ENCODE measurements around the gene SCN3A.

Gene SCN3A

DNA sequence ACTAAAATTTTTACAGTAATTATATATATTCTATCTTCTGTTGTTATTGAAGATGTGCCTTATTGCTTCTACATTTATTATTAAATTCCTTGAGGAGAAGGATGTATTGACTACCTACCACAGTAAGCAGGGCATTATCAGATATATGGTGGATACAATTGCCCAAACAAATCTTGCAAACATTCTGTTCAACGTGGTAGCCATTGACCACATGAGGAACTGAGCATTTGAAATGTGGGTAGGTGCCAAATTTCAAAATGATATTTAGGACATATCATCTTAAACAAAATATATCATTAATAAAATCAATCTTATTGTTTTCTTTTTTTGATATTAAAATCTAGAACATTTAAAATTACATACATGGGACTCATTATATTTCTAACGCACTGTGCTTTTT, 11.1 kb downstream of the SCN3A start:
- in situ Hi-C loops (cut with HindIII; ENCODE audit: low sequenced_read_pairs), result no loop called here

DNA sequence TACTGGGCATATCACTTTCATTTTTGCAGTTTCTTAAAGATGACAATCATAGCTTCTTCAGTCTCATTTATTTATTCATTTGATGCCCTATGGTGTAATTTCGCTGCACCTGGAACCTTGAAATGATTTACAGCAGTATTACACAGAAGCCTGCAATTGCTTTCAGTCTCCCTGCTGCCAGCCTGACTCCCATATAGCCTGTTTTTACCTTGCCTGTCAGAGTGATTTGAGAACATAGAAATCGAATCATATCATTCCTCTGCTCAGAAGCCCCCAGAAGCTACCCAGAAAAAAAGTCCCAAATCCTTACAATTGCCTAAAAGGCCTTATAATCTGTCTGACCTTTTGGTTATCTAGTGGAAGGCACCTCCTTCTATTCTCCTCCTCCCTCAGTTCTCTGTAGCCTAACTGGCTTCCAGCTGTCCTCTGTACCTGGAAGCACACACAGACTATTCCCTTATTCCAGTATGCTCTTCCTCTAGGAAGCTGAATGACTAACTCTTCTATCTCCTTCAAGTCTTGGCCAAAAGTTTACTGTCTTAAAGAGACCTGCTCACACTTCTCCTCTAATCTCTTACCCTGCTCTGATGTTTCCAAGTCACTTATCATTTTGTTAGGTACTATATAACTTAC, 12.6 kb downstream of the SCN3A start:
- in situ Hi-C loops (cut with HindIII; ENCODE audit: low sequenced_read_pairs), result no loop called here

DNA sequence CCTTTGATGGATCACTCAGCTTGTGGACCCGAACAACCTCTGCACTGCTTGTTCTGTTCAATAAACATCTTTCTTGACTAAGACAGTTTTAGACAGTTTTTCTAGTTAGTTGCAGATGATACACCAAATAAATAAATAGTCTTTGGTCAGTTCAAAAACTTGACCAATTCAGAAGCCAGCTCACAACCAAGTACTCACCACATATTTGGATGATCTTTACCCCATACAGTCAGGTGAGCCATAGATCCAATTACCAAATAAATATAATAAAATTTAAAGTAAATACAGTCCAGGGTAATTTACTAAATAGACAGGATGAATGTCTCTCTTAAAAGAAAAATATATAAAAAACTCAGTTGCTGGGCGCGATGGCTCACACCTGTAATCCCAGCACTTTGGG, 18.2 kb downstream of the SCN3A start:
- in situ Hi-C loops (cut with HindIII; ENCODE audit: low sequenced_read_pairs), result no loop called here

- in situ Hi-C loops (cut with HindIII; ENCODE audit: low sequenced_read_pairs), result no loop called here
Observed at GRCh38 chr2:165182029-165182428, 21.8 kb downstream of the SCN3A start.

- in situ Hi-C loops (cut with HindIII; ENCODE audit: low sequenced_read_pairs), result no loop called here
Observed at GRCh38 chr2:165176780-165177179, 27.1 kb downstream of the SCN3A start.

GRCh38 chr2:165173215-165173614, 30.6 kb downstream of the SCN3A start:
- in situ Hi-C loops (cut with HindIII; ENCODE audit: low sequenced_read_pairs), result no loop called here

DNA sequence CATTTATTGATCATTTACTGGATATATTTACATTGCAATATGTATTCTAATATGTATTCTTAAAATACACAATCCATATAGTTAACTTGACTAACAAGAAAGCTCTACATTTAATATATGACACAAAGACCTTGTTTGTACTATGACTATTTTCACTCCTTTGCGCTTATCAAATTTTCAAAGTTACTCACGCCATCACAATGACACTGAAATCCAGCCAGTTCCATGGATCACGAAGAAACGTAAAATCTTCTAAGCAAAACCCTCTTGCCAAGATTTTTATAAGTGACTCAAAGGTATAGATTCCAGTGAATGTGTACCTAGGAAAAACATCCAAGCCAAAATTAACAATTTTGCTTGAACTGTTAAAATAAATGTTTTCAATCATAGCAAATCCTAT, 39.6 kb downstream of the SCN3A start:
- in situ Hi-C loops (cut with HindIII; ENCODE audit: low sequenced_read_pairs), result no loop called here

- in situ Hi-C loops (cut with HindIII; ENCODE audit: low sequenced_read_pairs), result no loop called here
Observed at GRCh38 chr2:165163761-165164160, 40.1 kb downstream of the SCN3A start.

- in situ Hi-C loops (cut with HindIII; ENCODE audit: low sequenced_read_pairs), result no loop called here
Observed at GRCh38 chr2:165162466-165162865, 41.4 kb downstream of the SCN3A start.

GRCh38 chr2:165161510-165161909, 42.3 kb downstream of the SCN3A start:
- in situ Hi-C loops (cut with HindIII; ENCODE audit: low sequenced_read_pairs), result no loop called here

GRCh38 chr2:165157160-165157559, 46.7 kb downstream of the SCN3A start:
- in situ Hi-C loops (cut with HindIII; ENCODE audit: low sequenced_read_pairs), result no loop called here

DNA sequence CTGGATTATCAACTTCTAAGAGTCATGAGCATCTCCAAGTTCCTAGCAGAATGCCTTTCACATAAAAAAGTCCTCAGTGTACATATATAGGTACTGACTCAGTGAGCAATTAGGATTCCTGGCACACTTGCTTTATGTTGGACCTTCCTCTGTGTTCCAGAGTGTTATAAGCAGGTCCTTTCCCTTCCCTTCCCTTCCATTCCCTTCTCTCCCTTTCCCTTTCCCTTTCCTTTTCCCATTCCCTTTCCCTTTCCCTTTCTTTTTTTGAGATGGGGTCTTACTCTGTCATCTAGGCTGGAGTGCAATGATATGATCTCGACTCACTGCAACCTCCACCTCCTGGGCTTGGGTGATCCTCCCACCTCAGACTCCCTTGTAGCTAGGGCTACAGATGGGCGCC, 48.7 kb downstream of the SCN3A start:
- in situ Hi-C loops (cut with HindIII; ENCODE audit: low sequenced_read_pairs), result no loop called here

DNA sequence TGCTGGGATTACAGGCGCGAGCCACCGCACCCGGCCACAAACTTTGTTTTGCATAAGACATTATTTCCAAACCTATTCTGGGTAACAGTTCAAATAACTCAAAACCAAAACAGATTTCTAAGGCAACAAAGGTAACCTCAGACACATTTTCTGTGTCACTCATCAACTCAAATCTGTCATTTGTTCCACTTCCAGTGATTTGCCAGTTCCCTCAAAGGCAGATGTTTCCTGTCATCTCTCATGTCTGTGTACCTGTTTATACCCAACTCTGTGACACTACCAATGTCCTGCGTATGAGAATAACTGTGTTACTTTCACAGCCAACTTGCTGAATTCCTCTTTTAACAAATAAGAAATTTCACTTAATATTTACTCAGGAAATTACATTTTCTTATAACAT, 54.4 kb downstream of the SCN3A start:
- in situ Hi-C loops (cut with HindIII; ENCODE audit: low sequenced_read_pairs), result no loop called here

GRCh38 chr2:165147186-165148045, 56.4 kb downstream of the SCN3A start:
- in situ Hi-C loops (cut with HindIII; ENCODE audit: low sequenced_read_pairs), result no loop called here

GRCh38 chr2:165144315-165144714, 59.5 kb downstream of the SCN3A start:
- in situ Hi-C loops (cut with HindIII; ENCODE audit: low sequenced_read_pairs), result no loop called here

DNA sequence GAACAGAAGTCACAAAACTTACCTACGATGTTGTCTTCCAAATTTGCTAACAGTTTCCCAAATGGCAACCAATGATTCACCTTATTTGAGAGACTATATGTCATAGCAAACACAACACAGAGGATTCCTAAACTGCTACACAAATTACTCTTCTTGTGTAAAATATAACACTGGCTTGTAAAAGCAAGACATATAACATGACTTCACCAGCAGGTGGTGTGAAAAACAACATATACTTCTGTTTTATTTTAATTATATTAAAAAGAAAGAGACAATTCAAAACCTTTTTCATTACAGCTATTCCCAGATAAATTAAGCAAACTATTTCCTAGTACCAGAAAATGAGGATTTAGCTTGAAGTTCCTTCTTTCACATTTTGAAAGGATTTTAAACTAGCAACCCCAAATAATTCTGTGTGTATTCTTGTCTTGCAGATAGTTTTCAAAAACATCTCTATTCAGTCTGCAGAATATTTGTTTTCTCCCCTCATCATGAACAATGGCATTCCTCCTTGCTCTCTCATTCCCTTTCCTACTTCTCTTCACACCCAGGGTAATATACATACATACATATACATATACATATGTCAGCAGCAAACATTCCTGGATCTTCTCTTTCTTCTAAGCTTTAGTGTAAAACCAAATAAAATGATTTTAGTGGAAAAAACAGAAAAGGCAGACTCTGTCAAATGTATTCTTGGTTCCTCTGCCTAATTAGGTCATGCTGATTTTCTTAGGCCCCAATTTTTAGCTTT, 62.1 kb downstream of the SCN3A start:
- in situ Hi-C loops (cut with HindIII; ENCODE audit: low sequenced_read_pairs), result no loop called here

DNA sequence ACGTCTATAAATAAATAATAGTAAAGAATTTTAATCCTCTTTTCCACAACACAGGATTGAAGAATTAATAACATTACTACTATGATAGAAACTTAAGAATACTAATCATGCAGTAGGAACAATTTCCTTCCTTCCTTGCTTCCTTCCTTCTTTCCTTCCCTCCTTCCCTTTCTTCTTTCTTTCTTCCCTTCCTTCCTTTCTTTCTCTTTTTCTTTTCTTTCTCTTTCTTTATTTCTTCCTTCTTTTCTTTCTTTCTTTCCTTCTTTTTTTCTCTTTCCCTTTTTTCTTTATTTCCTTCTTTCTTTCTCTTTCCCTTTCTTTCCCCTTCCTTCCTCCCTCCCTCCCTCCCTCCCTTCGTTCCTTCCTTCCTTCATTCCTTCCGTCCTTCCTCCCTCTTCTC, 77.6 kb downstream of the SCN3A start:
- in situ Hi-C loops (cut with HindIII; ENCODE audit: low sequenced_read_pairs), result no loop called here

- in situ Hi-C loops (cut with HindIII; ENCODE audit: low sequenced_read_pairs), result no loop called here
Observed at GRCh38 chr2:165122521-165122920, 81.3 kb downstream of the SCN3A start.

DNA sequence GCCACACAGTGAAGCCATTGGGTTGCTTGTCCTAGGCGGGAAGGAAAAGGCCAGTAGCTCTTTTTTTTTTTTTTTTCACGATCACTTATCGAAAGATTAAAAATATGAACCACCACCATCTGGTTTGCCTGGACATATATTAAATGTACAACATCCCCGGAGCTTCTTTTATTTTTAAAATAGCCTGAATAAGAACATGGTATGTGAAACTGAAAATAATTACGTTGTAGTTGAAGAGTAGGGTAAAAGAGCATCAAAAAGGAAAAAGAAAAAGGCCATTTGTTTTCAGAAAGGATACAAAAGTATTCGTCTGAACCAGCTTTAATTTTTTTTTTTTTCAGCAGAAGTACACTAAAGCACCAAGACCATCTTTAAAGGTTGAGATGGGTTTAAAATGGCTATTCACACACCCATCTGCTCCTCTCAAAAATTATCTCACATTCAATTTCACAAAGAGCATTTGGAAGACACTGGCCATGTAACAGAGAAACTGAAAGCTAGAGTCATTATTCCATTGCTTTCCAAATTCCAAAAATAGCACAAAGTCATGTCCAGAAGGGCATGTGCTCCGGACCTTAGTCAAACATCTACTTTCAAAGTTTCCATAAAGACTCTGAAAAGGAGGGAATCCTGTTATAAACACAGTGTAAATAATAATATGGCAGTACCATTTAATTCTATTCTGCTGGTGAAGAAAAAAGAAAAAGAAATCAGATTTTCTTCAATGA, 82.9 kb downstream of the SCN3A start:
- in situ Hi-C loops (cut with HindIII; ENCODE audit: low sequenced_read_pairs), result no loop called here

GRCh38 chr2:165115258-165115657, 88.6 kb downstream of the SCN3A start:
- in situ Hi-C loops (cut with HindIII; ENCODE audit: low sequenced_read_pairs), result no loop called here

- in situ Hi-C loops (cut with HindIII; ENCODE audit: low sequenced_read_pairs), result loop anchor here (5.0 kb wide), 1 partner anchor 37 kb away; no protein-coding TSS in a partner anchor
Observed at GRCh38 chr2:165114346-165114939, 89.4 kb downstream of the SCN3A start.
